Muscle layer of duodenum (tissue), 2 donors: ENCODE data around the gene WTAP.
A peak's percentile ranks its signal among the peaks of the same experiment; 100 is the strongest.
"Not testable (repeated sequence)": the region's sequence is repeated elsewhere in the genome, so short reads cannot be mapped to it uniquely, and the experiment has no call there.

Experiments
- H3K27ac ChIP-seq: one replicate; pipeline ENCODE4 v1.7.0; 2013; ENCODE audit warnings: mild to moderate bottlenecking, low read length
- H3K27me3 ChIP-seq: one replicate; pipeline ENCODE4 v1.7.0; 2013; ENCODE audit warnings: low read depth, mild to moderate bottlenecking, control low read depth, low read length
- H3K36me3 ChIP-seq, 2 donors: one replicate each; pipeline ENCODE4 v1.7.0; 2013; ENCODE audit warnings: low read length in 2 of 2, control low read depth in 1 of 2, mild to moderate bottlenecking in 1 of 2; ENCODE audit not compliant: insufficient read depth in 2 of 2, control insufficient read depth in 1 of 2
- H3K4me1 ChIP-seq, 2 donors: one replicate each; pipeline ENCODE4 v1.7.0; 2013; ENCODE audit warnings: low read length in 2 of 2, mild to moderate bottlenecking in 2 of 2, control low read depth in 1 of 2, moderate library complexity in 1 of 2; ENCODE audit not compliant: insufficient read depth in 2 of 2, control insufficient read depth in 1 of 2
- H3K4me3 ChIP-seq, 2 donors: one replicate each; pipeline ENCODE4 v1.7.0; 2013; ENCODE audit warnings: low read length in 2 of 2, low read depth in 1 of 2, mild to moderate bottlenecking in 1 of 2
- H3K9me3 ChIP-seq, 2 donors: one replicate each; pipeline ENCODE4 v1.7.0; 2013; ENCODE audit warnings: low read length in 2 of 2, control low read depth in 1 of 2, mild to moderate bottlenecking in 1 of 2; ENCODE audit not compliant: control insufficient read depth in 1 of 2
- donor health status: healthy.

The WTAP gene

GRCh38 chr6:159695984-159696383 lies 31.3 kb upstream of the WTAP start:
- H3K4me3 ChIP-seq, result no peak overlapping the region
- H3K9me3 ChIP-seq, result no peaks in the 10 kb centered on the region
- H3K27ac ChIP-seq, result no peak overlapping the region
- H3K27me3 ChIP-seq, result no peaks in the 10 kb centered on the region
- H3K36me3 ChIP-seq, result peaks cover 0 to 9% of the 10 kb centered on the region in 2 donors
- peaks cover 5 to 7% of the 10 kb centered on the region in 2 donors for H3K4me1 ChIP-seq

- Histone ChIP-seq H3K36me3 (peaks cover 0 to 7% of the 10 kb centered on the region in 2 donors), H3K27me3 (no peaks in the 10 kb centered on the region), H3K4me3 (no peak overlapping the region), H3K4me1 (peaks cover 0 to 5% of the 10 kb centered on the region in 2 donors), H3K27ac (peak overlapping the region; percentile 53), H3K9me3 (no peaks in the 10 kb centered on the region)
Measured at GRCh38 chr6:159700970-159701369, 26.3 kb upstream of the WTAP start.

- no peaks in the 10 kb centered on the region for H3K9me3 ChIP-seq
- peaks cover 0 to 5% of the 10 kb centered on the region in 2 donors for H3K4me1 ChIP-seq
- H3K27ac ChIP-seq, result peak overlapping the region; percentile 53
- no peaks in the 10 kb centered on the region for H3K27me3 ChIP-seq
- no peak overlapping the region for H3K4me3 ChIP-seq
- H3K36me3 ChIP-seq, result peaks cover 0 to 7% of the 10 kb centered on the region in 2 donors
Measured at GRCh38 chr6:159701413-159701999, 25.8 kb upstream of the WTAP start.

- not testable (repeated sequence) for H3K4me1 ChIP-seq, H3K36me3 ChIP-seq, H3K4me3 ChIP-seq, H3K27ac ChIP-seq, H3K27me3 ChIP-seq, H3K9me3 ChIP-seq
Measured at GRCh38 chr6:159710603-159711002, 16.7 kb upstream of the WTAP start.

- H3K4me1 ChIP-seq, H3K27me3 ChIP-seq, H3K4me3 ChIP-seq, H3K9me3 ChIP-seq, H3K36me3 ChIP-seq, H3K27ac ChIP-seq: not testable (repeated sequence)
Measured at GRCh38 chr6:159712389-159712788, 14.9 kb upstream of the WTAP start.

GRCh38 chr6:159713984-159714383 lies 13.3 kb upstream of the WTAP start:
- Histone ChIP-seq H3K27ac (no peak overlapping the region), H3K36me3 (peaks cover 0 to 8% of the 10 kb centered on the region in 2 donors), H3K9me3 (no peaks in the 10 kb centered on the region), H3K27me3 (no peaks in the 10 kb centered on the region), H3K4me3 (no peak overlapping the region), H3K4me1 (peaks cover 0 to 7% of the 10 kb centered on the region in 2 donors)

GRCh38 chr6:159714404-159714803 lies 12.9 kb upstream of the WTAP start:
- H3K36me3 ChIP-seq, result peaks cover 0 to 8% of the 10 kb centered on the region in 2 donors

GRCh38 chr6:159715166-159715565 lies 12.1 kb upstream of the WTAP start:
- peaks cover 0 to 7% of the 10 kb centered on the region in 2 donors for H3K4me1 ChIP-seq
- no peak overlapping the region for H3K4me3 ChIP-seq
- H3K27ac ChIP-seq, result peak overlapping the region; percentile 74
- no peaks in the 10 kb centered on the region for H3K27me3 ChIP-seq
- H3K36me3 ChIP-seq, result peaks cover 0 to 8% of the 10 kb centered on the region in 2 donors
- H3K9me3 ChIP-seq, result no peaks in the 10 kb centered on the region

More at GRCh38 chr6:159714404-159714803, 12.9 kb upstream of the WTAP start:
- H3K4me3 ChIP-seq, result no peak overlapping the region
- H3K27ac ChIP-seq, result peak overlapping the region; percentile 74
- H3K9me3 ChIP-seq, result no peaks in the 10 kb centered on the region
- H3K4me1 ChIP-seq, result peaks cover 0 to 7% of the 10 kb centered on the region in 2 donors
- H3K27me3 ChIP-seq, result no peaks in the 10 kb centered on the region

- no peaks in the 10 kb centered on the region for H3K27me3 ChIP-seq
- peak overlapping the region; percentile 74 for H3K27ac ChIP-seq
- peaks cover 0 to 8% of the 10 kb centered on the region in 2 donors for H3K36me3 ChIP-seq
- H3K4me3 ChIP-seq, result no peak overlapping the region
- H3K4me1 ChIP-seq, result peaks cover 0 to 7% of the 10 kb centered on the region in 2 donors
- H3K9me3 ChIP-seq, result no peaks in the 10 kb centered on the region
Measured at GRCh38 chr6:159715605-159716004, 11.7 kb upstream of the WTAP start.

GRCh38 chr6:159716247-159717096 lies 10.8 kb upstream of the WTAP start:
- Histone ChIP-seq H3K4me3 (peak overlapping the region in 1 of 2 donors; percentile 36), H3K27ac (peak overlapping the region; percentile 74), H3K4me1 (peaks cover 0 to 7% of the 10 kb centered on the region in 2 donors), H3K27me3 (no peaks in the 10 kb centered on the region), H3K9me3 (no peaks in the 10 kb centered on the region), H3K36me3 (peaks cover 0 to 8% of the 10 kb centered on the region in 2 donors)

GRCh38 chr6:159718634-159719033 lies 8.7 kb upstream of the WTAP start:
- Histone ChIP-seq H3K27me3 (no peaks in the 10 kb centered on the region), H3K4me1 (peaks cover 0 to 7% of the 10 kb centered on the region in 2 donors), H3K27ac (no peak overlapping the region), H3K9me3 (no peaks in the 10 kb centered on the region), H3K36me3 (peaks cover 0 to 8% of the 10 kb centered on the region in 2 donors), H3K4me3 (no peak overlapping the region)
